Stimulated activated CD8-positive, alpha-beta memory T cell treated with anti-CD3 and anti-CD28 coated beads, Interleukin-4, amount 100 ng/mL, for 4 hours (primary cell): Measurements from ENCODE around the gene ADCK2.
"Not testable (repeated sequence)": the region's sequence is repeated elsewhere in the genome, so short reads cannot be mapped to it uniquely, and the experiment has no call there.

ENCODE experiments used
- DNase-seq, 2 donors: peaks; one replicate each; pipeline ENCODE4 v3.0.0-alpha.2; 2020; ENCODE audit warnings: low read depth in 2 of 2, low spot score in 1 of 2

Gene ADCK2

GRCh38 chr7:140672382-140673062 lies at the start of gene ADCK2:
TSS of gene ADCK2 (plus strand) at chr7:140672945. CDS start at chr7:140673331, 386 bp downstream.
- peak; percentile 17 to 33 for DNase-seq

- DNase-seq = no peak
Measured at GRCh38 chr7:140623980-140624379, 48.8 kb upstream of the ADCK2 start.

GRCh38 chr7:140624392-140625191 lies 48.2 kb upstream of the ADCK2 start:
- no peak for DNase-seq

GRCh38 chr7:140625192-140625558 lies 47.6 kb upstream of the ADCK2 start:
- not testable (repeated sequence) for DNase-seq

- DNase-seq = no peak
Measured at GRCh38 chr7:140625908-140626868, 46.6 kb upstream of the ADCK2 start.

- DNase-seq = no peak
Measured at GRCh38 chr7:140631021-140631420, 41.7 kb upstream of the ADCK2 start.

GRCh38 chr7:140631602-140632001 lies 41.1 kb upstream of the ADCK2 start:
- no peak for DNase-seq

GRCh38 chr7:140635345-140635744 lies 37.4 kb upstream of the ADCK2 start:
- DNase-seq = no peak

GRCh38 chr7:140635816-140636215 lies 36.9 kb upstream of the ADCK2 start:
- DNase-seq = no peak

GRCh38 chr7:140637400-140637799 lies 35.3 kb upstream of the ADCK2 start:
- DNase-seq = no peak

GRCh38 chr7:140638173-140638791 lies 34.5 kb upstream of the ADCK2 start:
- DNase-seq = no peak

GRCh38 chr7:140639366-140640053 lies 33.2 kb upstream of the ADCK2 start:
- no peak for DNase-seq

- no peak for DNase-seq
Measured at GRCh38 chr7:140640060-140640637, 32.6 kb upstream of the ADCK2 start.

GRCh38 chr7:140640727-140641523 lies 31.8 kb upstream of the ADCK2 start, which contains the start of gene DENND2A:
TSS of gene DENND2A (minus strand) at chr7:140640813. CDS start at chr7:140602397, 38,416 bp downstream.
- DNase-seq = no peak

- DNase-seq = no peak
Measured at GRCh38 chr7:140641524-140642195, 31.1 kb upstream of the ADCK2 start.

- no peak for DNase-seq
Measured at GRCh38 chr7:140643416-140643815, 29.3 kb upstream of the ADCK2 start.

GRCh38 chr7:140644761-140645160 lies 28.0 kb upstream of the ADCK2 start:
- DNase-seq = not testable (repeated sequence)

GRCh38 chr7:140645166-140645900 lies 27.4 kb upstream of the ADCK2 start:
- no peak for DNase-seq
